Liver (tissue), 9 donors: ENCODE results near the gene GABRA4. TPM values are rescaled to one million over a fixed set of nuclear protein-coding genes. Genes with fewer than 3 reads are reported as not detected.

ENCODE experiments used
- DNase-seq: peaks from one replicate; pipeline ENCODE4 v3.0.0-alpha.2; 2017; ENCODE audit warnings: low spot score
- H3K27ac ChIP-seq, 2 donors: one replicate each; pipeline ENCODE4 v1.7.0; 2013; ENCODE audit warnings: inconsistent platforms in 2 of 2, low read length in 2 of 2, control low read depth in 1 of 2, low read depth in 1 of 2, mild to moderate bottlenecking in 1 of 2
- H3K27me3 ChIP-seq, 4 donors: one replicate each; pipeline versions ENCODE4 v1.6.1 to v1.7.0; 2013; ENCODE audit warnings: low read length in 3 of 4, inconsistent platforms in 1 of 4, mild to moderate bottlenecking in 1 of 4, moderate library complexity in 1 of 4; ENCODE audit not compliant: control insufficient read depth in 4 of 4, insufficient read depth in 4 of 4
- H3K36me3 ChIP-seq, 4 donors: one replicate each; pipeline versions ENCODE4 v1.6.1 to v1.7.0; 2013; ENCODE audit warnings: low read length in 3 of 4, mild to moderate bottlenecking in 3 of 4, low read depth in 1 of 4, moderate library complexity in 1 of 4; ENCODE audit not compliant: control insufficient read depth in 4 of 4, insufficient read depth in 3 of 4
- H3K4me1 ChIP-seq, 4 donors: one replicate each; pipeline versions ENCODE4 v1.6.1 to v1.7.0; 2013; ENCODE audit warnings: low read length in 3 of 4, mild to moderate bottlenecking in 3 of 4, moderate library complexity in 1 of 4; ENCODE audit not compliant: control insufficient read depth in 4 of 4, insufficient read depth in 4 of 4
- H3K4me3 ChIP-seq, 3 donors: one replicate each; pipeline versions ENCODE4 v1.6.1 to v1.7.0; 2013; ENCODE audit warnings: low read length in 3 of 3, control low read depth in 1 of 3, low read depth in 1 of 3, mild to moderate bottlenecking in 1 of 3
- H3K9ac ChIP-seq, 2 donors: one replicate each; pipeline ENCODE4 v1.7.0; 2013; ENCODE audit warnings: low read length in 2 of 2, mild to moderate bottlenecking in 2 of 2, moderate library complexity in 2 of 2, control low read depth in 1 of 2, low read depth in 1 of 2
- H3K9me3 ChIP-seq, 4 donors: one replicate each; pipeline versions ENCODE4 v1.6.1 to v1.7.0; 2013; ENCODE audit warnings: low read length in 3 of 4; ENCODE audit not compliant: control insufficient read depth in 4 of 4
- EGR1 ChIP-seq, 2 donors: IDR thresholded peaks; 2 replicates each; pipeline ENCODE4 v1.6.1; 2016 to 2018; ENCODE audit warnings: antibody characterized with exemption in 2 of 2, low read depth in 2 of 2
- FOXA1 ChIP-seq: IDR thresholded peaks from 2 replicates; pipeline ENCODE4 v1.6.1; 2016; ENCODE audit warnings: antibody characterized with exemption
- FOXA2 ChIP-seq: IDR thresholded peaks from 2 replicates; pipeline ENCODE4 v1.6.1; 2016; ENCODE audit warnings: antibody characterized with exemption
- GABPA ChIP-seq, 2 donors: IDR thresholded peaks in 1 of 2; conservative IDR thresholded peaks in 1 of 2; 2 replicates each; pipeline ENCODE4 v1.6.1; 2016; ENCODE audit warnings: antibody characterized with exemption in 2 of 2, mild to moderate bottlenecking in 1 of 2, moderate library complexity in 1 of 2
- RAD21 ChIP-seq, 2 donors: IDR thresholded peaks; 2 replicates each; pipeline ENCODE4 v1.6.1; 2016; ENCODE audit warnings: antibody characterized with exemption in 2 of 2, mild to moderate bottlenecking in 2 of 2
- SP1 ChIP-seq: IDR thresholded peaks from 2 replicates; pipeline ENCODE4 v1.6.1; 2018; ENCODE audit warnings: antibody characterized with exemption, mild to moderate bottlenecking
- YY1 ChIP-seq: IDR thresholded peaks from 2 replicates; pipeline ENCODE4 v1.6.1; 2016; ENCODE audit warnings: antibody characterized with exemption, mild to moderate bottlenecking
- WGBS: extraction: QIAGEN DNeasy Blood & Tissue Kit; methylation state at CpG from one replicate; pipeline ENCODE4 v1.1.7; 2013; 5-methylcytosine and 5-hydroxymethylcytosine counted together
- polyA plus RNA-seq, 2 donors: library from polyadenylated mRNA; stranded (reverse) in 1 of 2; unstranded in 1 of 2; fragments of 200-250 nt in 1 of 2; fragments of >200 nt in 1 of 2; fragmentation: Nextera tagmentation in 1 of 2; extraction: Ambion mirVana in 1 of 2; gene quantifications; one replicate each; pipeline versions ENCODE4 v1.2.1 to v1.2.3, GENCODE V29; 2013 to 2015
- total RNA-seq, 2 donors: library from RNA; depleted of rRNA; stranded (reverse); fragments of >200 nt; gene quantifications; one replicate each; pipeline ENCODE4 v1.2.3, GENCODE V29; 2014
- TF ChIP-seq, protein P1 (sequence below): fragments of 150-350 bp; IDR thresholded peaks from 2 replicates; pipeline ENCODE4 v1.5.1; 2017; ENCODE audit warnings: improper control_type of control experiment, low read depth, low read length; ENCODE audit not compliant: missing input control
- TF ChIP-seq, protein P2 (sequence below): IDR thresholded peaks from 2 replicates; pipeline ENCODE4 v1.6.1; 2016; ENCODE audit warnings: antibody characterized with exemption, mild to moderate bottlenecking
- TF ChIP-seq, protein P3 (sequence below): IDR thresholded peaks from 2 replicates; pipeline ENCODE4 v1.6.1; 2016; ENCODE audit warnings: antibody characterized with exemption
- TF ChIP-seq, protein P4 (sequence below): IDR thresholded peaks from 2 replicates; pipeline ENCODE4 v1.6.1; 2016; ENCODE audit warnings: antibody characterized with exemption
- donor health status: healthy.
- donor health status: healthy.
- donor health status: healthy.
- donor health status: healthy.
- donor health status: healthy.

Gene GABRA4
- total and polyA plus RNA-seq, 4 donors: under 0.01 TPM; not detected in 3

DNA sequence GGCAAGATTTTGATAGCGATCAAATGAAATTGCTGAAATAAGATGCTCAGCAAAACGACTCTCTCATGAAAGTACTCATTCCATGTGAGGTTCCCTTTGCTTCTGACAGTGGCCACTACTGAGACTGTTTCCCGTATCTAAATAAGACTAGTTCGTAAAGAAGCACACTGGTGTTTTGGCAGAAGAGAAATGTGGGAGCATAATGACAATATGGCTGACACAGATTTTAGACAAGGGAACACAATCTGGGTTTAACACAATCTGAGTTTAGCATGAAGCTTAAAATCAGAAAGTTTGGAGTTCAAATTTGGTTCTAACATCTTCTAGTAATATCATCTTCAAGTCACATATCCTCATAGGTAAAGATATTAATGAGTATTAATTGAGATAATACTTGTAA is 13.7 kb downstream of the GABRA4 start:
- H3K27me3 ChIP-seq: peaks cover 0 to 6% (median 0%) of the 10 kb centered on the region in 4 donors
- no peaks in the 10 kb centered on the region for H3K4me1 ChIP-seq
- H3K9ac ChIP-seq: no peak overlapping the region
- no peak for DNase-seq
- H3K36me3 ChIP-seq: no peaks in the 10 kb centered on the region
- WGBS: 82% methylated on average over 4 of the region's 4 CpGs
- no peak overlapping the region for H3K27ac ChIP-seq
- no peak overlapping the region for H3K4me3 ChIP-seq
- H3K9me3 ChIP-seq: no peaks in the 10 kb centered on the region
- TF ChIP-seq FOXA1 (no peak), SP1 (no peak), EGR1 (IDR thresholded peaks at IDR 0.05; ENCODE audit: low read depth in 2 of 2) (no peak)
- TF ChIP-seq, protein P1, sequence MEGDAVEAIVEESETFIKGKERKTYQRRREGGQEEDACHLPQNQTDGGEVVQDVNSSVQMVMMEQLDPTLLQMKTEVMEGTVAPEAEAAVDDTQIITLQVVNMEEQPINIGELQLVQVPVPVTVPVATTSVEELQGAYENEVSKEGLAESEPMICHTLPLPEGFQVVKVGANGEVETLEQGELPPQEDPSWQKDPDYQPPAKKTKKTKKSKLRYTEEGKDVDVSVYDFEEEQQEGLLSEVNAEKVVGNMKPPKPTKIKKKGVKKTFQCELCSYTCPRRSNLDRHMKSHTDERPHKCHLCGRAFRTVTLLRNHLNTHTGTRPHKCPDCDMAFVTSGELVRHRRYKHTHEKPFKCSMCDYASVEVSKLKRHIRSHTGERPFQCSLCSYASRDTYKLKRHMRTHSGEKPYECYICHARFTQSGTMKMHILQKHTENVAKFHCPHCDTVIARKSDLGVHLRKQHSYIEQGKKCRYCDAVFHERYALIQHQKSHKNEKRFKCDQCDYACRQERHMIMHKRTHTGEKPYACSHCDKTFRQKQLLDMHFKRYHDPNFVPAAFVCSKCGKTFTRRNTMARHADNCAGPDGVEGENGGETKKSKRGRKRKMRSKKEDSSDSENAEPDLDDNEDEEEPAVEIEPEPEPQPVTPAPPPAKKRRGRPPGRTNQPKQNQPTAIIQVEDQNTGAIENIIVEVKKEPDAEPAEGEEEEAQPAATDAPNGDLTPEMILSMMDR: no peak

DNA sequence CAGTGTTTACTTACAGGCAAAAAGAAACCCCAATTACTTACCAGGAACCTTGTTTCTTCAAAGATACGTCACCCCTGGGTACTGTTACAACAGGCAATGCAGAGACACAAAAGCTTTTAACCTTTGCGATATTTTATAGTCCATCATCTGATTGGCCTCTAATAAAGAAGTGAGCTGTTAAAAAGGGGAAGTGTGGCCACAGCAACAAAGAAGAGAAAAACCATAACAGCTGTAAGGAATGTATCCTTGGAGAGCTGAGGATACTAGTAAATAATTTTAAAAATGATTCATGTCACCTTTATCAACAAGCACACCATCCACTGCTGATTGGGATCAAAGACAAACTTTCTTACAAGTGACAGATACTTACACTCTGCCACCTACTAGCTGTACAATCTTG is 14.1 kb downstream of the GABRA4 start:
- Histone ChIP-seq H3K27me3 (peaks cover 0 to 6% (median 0%) of the 10 kb centered on the region in 4 donors), H3K4me1 (no peaks in the 10 kb centered on the region), H3K9me3 (no peaks in the 10 kb centered on the region), H3K4me3 (no peak overlapping the region), H3K27ac (no peak overlapping the region), H3K36me3 (no peaks in the 10 kb centered on the region), H3K9ac (no peak overlapping the region)
- TF ChIP-seq YY1 (no peak), FOXA2 (no peak), RAD21 (IDR thresholded peaks at IDR 0.05) (no peak), GABPA (IDR thresholded peaks at IDR 0.05 in 1 of 2, conservative IDR thresholded peaks at IDR 0.05 in 1 of 2) (no peak)
- TF ChIP-seq, protein P2, sequence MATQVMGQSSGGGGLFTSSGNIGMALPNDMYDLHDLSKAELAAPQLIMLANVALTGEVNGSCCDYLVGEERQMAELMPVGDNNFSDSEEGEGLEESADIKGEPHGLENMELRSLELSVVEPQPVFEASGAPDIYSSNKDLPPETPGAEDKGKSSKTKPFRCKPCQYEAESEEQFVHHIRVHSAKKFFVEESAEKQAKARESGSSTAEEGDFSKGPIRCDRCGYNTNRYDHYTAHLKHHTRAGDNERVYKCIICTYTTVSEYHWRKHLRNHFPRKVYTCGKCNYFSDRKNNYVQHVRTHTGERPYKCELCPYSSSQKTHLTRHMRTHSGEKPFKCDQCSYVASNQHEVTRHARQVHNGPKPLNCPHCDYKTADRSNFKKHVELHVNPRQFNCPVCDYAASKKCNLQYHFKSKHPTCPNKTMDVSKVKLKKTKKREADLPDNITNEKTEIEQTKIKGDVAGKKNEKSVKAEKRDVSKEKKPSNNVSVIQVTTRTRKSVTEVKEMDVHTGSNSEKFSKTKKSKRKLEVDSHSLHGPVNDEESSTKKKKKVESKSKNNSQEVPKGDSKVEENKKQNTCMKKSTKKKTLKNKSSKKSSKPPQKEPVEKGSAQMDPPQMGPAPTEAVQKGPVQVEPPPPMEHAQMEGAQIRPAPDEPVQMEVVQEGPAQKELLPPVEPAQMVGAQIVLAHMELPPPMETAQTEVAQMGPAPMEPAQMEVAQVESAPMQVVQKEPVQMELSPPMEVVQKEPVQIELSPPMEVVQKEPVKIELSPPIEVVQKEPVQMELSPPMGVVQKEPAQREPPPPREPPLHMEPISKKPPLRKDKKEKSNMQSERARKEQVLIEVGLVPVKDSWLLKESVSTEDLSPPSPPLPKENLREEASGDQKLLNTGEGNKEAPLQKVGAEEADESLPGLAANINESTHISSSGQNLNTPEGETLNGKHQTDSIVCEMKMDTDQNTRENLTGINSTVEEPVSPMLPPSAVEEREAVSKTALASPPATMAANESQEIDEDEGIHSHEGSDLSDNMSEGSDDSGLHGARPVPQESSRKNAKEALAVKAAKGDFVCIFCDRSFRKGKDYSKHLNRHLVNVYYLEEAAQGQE: no peak
- WGBS: 80% methylated on average over 2 of the region's 2 CpGs
- DNase-seq: no peak

DNA sequence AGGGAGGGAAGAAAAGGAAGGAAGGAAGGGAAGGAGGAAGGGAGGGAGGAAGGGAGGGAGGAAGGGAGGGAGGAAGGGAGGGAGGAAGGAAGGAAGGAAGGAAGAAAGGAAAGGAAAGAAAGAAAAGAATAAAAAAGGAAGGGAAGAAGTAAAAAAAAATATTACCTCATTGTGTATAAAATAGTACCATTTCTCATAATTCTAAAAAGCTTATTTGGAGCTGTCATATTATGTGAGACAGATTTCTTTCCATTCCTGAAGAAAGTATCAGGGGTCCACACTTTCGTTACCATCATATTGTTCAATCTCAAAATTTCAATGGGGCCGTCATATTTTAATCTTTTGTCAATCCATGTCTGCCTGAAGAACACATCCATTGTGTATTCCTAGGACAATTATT is 16.1 kb downstream of the GABRA4 start:
- no peaks in the 10 kb centered on the region for H3K36me3 ChIP-seq
- no peak overlapping the region for H3K4me3 ChIP-seq
- H3K9me3 ChIP-seq: no peaks in the 10 kb centered on the region
- no peak for DNase-seq
- 84% methylated on average over 2 of the region's 2 CpGs for WGBS
- no peak overlapping the region for H3K27ac ChIP-seq
- no peaks in the 10 kb centered on the region for H3K4me1 ChIP-seq
- H3K9ac ChIP-seq: no peak overlapping the region
- H3K27me3 ChIP-seq: peaks cover 0 to 7% (median 0%) of the 10 kb centered on the region in 4 donors
- TF ChIP-seq, protein P3, sequence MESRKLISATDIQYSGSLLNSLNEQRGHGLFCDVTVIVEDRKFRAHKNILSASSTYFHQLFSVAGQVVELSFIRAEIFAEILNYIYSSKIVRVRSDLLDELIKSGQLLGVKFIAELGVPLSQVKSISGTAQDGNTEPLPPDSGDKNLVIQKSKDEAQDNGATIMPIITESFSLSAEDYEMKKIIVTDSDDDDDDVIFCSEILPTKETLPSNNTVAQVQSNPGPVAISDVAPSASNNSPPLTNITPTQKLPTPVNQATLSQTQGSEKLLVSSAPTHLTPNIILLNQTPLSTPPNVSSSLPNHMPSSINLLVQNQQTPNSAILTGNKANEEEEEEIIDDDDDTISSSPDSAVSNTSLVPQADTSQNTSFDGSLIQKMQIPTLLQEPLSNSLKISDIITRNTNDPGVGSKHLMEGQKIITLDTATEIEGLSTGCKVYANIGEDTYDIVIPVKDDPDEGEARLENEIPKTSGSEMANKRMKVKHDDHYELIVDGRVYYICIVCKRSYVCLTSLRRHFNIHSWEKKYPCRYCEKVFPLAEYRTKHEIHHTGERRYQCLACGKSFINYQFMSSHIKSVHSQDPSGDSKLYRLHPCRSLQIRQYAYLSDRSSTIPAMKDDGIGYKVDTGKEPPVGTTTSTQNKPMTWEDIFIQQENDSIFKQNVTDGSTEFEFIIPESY: no peak
- TF ChIP-seq EGR1 (IDR thresholded peaks at IDR 0.05; ENCODE audit: low read depth in 2 of 2): no peak
- TF ChIP-seq, protein P4, sequence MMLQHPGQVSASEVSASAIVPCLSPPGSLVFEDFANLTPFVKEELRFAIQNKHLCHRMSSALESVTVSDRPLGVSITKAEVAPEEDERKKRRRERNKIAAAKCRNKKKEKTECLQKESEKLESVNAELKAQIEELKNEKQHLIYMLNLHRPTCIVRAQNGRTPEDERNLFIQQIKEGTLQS: no peak
